Vagina (tissue), 2 donors: ENCODE data around the gene HOXA5. TPM values are rescaled to one million over a fixed set of nuclear protein-coding genes. Genes with fewer than 3 reads are reported as not detected.

Source experiments
- DNase-seq, 2 donors: peaks; one replicate each; pipeline ENCODE4 v3.0.0-alpha.2; 2017; ENCODE audit errors: extremely low spot score in 2 of 2
- H3K27ac ChIP-seq: fragments of 200-600 bp; sonication (generic); one replicate; pipeline ENCODE4 v1.5.1; 2019
- H3K27me3 ChIP-seq: fragments of 200-600 bp; sonication (generic); one replicate; pipeline ENCODE4 v1.5.1; 2019
- H3K36me3 ChIP-seq, 2 donors: fragments of 200-600 bp; sonication (generic); one replicate each; pipeline ENCODE4 v1.5.1; 2017 to 2019
- H3K4me1 ChIP-seq: fragments of 200-600 bp; sonication (generic); one replicate; pipeline ENCODE4 v1.5.1; 2019
- H3K4me3 ChIP-seq, 2 donors: fragments of 200-600 bp; sonication (generic); 1 replicate in 1 of 2; 2 replicates in 1 of 2; pipeline ENCODE4 v1.5.1; 2016 to 2019
- H3K9me3 ChIP-seq: fragments of 200-600 bp; sonication (generic); one replicate; pipeline ENCODE4 v1.5.1; 2019
- POLR2A ChIP-seq, 2 donors: fragments of 450-650 bp; IDR thresholded peaks; one replicate each; pipeline ENCODE4 v1.6.1; 2017; ENCODE audit warnings: antibody characterized with exemption in 2 of 2, mild to moderate bottlenecking in 2 of 2, moderate library complexity in 2 of 2
- POLR2AphosphoS5 ChIP-seq, 2 donors: sonication (generic); formaldehyde crosslinking; IDR thresholded peaks; one replicate each; pipeline ENCODE4 v1.9.0; 2017; ENCODE audit warnings: antibody characterized with exemption in 2 of 2, mild to moderate bottlenecking in 2 of 2, low read depth in 1 of 2; ENCODE audit not compliant: insufficient read depth in 1 of 2
- intact Hi-C: fragments of 100-400 bp; cut with DNase I; formaldehyde crosslinking; loops from one replicate; pipeline ENCODE4 v1.15.1; 2023
- total RNA-seq: library from RNA; depleted of rRNA; stranded (reverse); fragments of >200 nt; gene quantifications from one replicate; pipeline ENCODE4 v1.2.3, GENCODE V29; 2016
- TF ChIP-seq, protein P1 (sequence below), 3 experiments: fragments of 450-650 bp in 2 of 3; fragments of 200-600 bp in 1 of 3; sonication (generic) in 1 of 3; IDR thresholded peaks; one replicate each; pipeline ENCODE4 v1.5.1; 2017 to 2019; ENCODE audit warnings: antibody characterized with exemption in 3 of 3, mild to moderate bottlenecking in 2 of 3, moderate library complexity in 2 of 3

The HOXA5 gene
- total RNA-seq, 1 donor from 2014 or later, result 6.1 TPM

DNA sequence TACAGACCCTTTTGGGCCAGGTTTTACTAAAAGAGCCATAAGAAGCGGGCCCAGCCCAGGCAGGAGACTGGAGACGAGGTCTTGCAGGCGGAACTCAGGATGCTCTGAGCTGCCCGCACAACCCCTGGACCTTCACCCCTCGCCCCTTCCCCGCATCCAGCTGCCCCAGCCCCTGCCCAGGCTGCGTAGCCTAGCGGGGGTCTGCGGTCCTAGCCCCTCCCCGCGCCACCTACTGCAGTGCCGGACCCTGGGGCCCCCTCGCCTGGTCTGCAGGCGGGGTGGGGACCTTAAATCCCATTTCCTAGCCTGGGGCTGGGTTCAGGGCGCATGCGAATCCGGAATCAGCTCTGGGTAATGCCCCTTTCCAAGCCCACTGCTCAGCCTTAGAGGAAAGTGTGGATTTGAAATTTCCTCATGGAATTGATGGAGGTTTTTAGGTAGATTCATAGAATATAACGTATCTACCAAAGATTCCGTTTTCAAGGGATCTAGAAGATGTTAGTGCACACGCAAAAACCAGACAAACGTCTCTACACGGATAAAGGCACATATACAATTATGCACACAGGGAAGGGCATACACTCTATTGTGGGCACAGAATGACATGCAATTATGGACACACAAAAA lies 9.4 kb upstream of the HOXA5 start:
- no peak for DNase-seq
- TF ChIP-seq POLR2AphosphoS5 (IDR thresholded peaks at IDR 0.05; ENCODE audit: insufficient read depth in 1 of 2, low read depth in 1 of 2), result no peak
- TF ChIP-seq, protein P1, sequence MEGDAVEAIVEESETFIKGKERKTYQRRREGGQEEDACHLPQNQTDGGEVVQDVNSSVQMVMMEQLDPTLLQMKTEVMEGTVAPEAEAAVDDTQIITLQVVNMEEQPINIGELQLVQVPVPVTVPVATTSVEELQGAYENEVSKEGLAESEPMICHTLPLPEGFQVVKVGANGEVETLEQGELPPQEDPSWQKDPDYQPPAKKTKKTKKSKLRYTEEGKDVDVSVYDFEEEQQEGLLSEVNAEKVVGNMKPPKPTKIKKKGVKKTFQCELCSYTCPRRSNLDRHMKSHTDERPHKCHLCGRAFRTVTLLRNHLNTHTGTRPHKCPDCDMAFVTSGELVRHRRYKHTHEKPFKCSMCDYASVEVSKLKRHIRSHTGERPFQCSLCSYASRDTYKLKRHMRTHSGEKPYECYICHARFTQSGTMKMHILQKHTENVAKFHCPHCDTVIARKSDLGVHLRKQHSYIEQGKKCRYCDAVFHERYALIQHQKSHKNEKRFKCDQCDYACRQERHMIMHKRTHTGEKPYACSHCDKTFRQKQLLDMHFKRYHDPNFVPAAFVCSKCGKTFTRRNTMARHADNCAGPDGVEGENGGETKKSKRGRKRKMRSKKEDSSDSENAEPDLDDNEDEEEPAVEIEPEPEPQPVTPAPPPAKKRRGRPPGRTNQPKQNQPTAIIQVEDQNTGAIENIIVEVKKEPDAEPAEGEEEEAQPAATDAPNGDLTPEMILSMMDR (IDR thresholded peaks at IDR 0.05), result no peak
- TF ChIP-seq POLR2A (IDR thresholded peaks at IDR 0.05), result no peak
- no peaks in the 10 kb centered on the region for H3K9me3 ChIP-seq
- H3K27me3 ChIP-seq, result no peaks in the 10 kb centered on the region
- H3K27ac ChIP-seq, result peak overlapping the region; percentile 84
- intact Hi-C loops, result loop anchor here (10.0 kb wide), 1 partner anchor 948 kb away; the partner anchor contains the start of genes CBX3 and HNRNPA2B1
- H3K36me3 ChIP-seq, result no peaks in the 10 kb centered on the region
- H3K4me3 ChIP-seq, result peak overlapping the region; percentile 49 to 57
- H3K4me1 ChIP-seq, result peaks cover 67% of the 10 kb centered on the region

DNA sequence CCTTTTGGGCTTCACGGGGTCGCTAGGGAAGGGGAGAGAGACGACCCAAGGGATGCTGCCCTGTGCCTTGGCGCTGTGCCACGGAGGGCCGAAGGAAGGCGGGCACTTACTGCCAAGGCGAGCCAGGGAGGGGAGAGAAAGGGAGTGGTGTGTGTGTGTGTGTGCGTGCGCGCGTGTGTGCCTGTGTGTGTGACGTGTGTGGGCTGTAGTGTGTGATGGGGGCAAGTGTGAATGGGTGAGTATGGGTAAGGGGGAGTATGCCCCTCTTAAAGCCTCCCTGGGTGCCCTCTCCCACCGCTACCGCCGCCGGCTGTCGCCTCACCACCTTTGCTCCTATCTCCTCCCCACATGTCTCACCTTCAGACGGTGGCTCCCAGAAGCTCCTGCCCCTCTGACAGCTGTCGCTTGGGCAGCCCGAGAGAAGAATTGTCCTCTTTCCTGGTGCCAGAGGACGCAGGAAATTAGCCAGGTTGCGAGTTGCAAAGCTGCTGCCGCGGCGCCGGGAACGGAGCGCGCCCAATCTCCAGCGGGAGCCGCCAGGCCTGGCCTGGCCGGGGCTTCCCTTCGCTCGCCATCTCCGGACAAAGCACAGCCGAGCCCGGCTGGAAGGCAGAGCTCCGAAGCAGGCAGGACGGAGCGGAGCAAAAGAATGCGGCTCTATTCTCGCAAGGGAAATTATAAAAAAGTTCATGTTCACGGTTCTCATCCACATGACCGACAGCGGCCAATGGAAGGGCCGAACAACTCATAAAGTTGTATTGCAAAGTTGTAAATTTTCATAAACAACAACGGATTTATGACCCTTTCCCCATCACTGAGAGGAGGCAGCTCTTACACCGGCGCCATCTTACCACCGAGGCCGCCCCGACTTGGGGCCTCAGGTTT lies 8.7 kb upstream of the HOXA5 start, which contains the start of gene HOXA3:
HOXA3 (minus strand) TSS at position 653 of the 885 bp plus-strand sequence. CDS start 41,943 bp downstream, outside the sequence.
- H3K36me3 ChIP-seq, result no peaks in the 10 kb centered on the region
- DNase-seq, result no peak
- no peaks in the 10 kb centered on the region for H3K9me3 ChIP-seq
- H3K27ac ChIP-seq, result peak within 1 kb of the TSS; percentile 84
- TF ChIP-seq POLR2A (IDR thresholded peaks at IDR 0.05), result no peak
- TF ChIP-seq, protein P1 (IDR thresholded peaks at IDR 0.05), result no peak
- TF ChIP-seq POLR2AphosphoS5 (IDR thresholded peaks at IDR 0.05; ENCODE audit: insufficient read depth in 1 of 2, low read depth in 1 of 2), result peak; percentile 69 to 79
- intact Hi-C loops, result loop anchor here (10.0 kb wide), 1 partner anchor 947 kb away; the partner anchor contains the start of genes CBX3 and HNRNPA2B1
- H3K4me1 ChIP-seq, result peaks cover 73% of the 10 kb centered on the region
- H3K4me3 ChIP-seq, result peak within 1 kb of the TSS; percentile 49 to 57
- no peaks in the 10 kb centered on the region for H3K27me3 ChIP-seq

DNA sequence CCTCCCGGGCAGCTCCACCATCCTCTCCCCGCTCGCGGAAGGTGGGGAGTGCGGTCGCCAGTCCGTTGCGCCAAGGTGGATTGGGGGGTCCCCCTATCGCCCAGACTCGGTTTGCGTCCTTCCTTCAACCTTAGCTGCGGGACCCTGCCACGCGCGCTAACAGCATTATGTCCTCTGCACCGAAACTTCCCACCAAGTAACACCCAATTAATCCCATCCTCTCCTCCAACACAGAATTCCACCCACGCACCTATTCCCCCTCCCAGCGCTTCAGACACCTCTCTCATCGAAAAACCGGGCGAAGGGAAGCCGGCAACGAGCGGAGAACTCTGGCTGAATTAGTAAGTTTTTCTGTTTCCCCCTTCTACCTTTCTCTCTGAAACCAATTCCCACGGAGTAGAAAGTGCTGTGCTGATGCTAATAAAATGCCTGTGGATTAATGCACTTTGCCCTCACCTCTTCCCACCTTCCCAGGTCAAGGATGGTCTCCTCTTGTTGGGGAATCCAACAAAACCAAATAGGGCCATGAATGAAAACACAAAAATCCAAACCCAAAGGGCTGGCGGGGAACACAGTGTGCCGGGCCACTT lies 8.0 kb upstream of the HOXA5 start:
- Histone ChIP-seq H3K4me1 (peaks cover 68% of the 10 kb centered on the region), H3K36me3 (no peaks in the 10 kb centered on the region), H3K4me3 (peak overlapping the region; percentile 49 to 57), H3K27ac (peak overlapping the region; percentile 84), H3K27me3 (no peaks in the 10 kb centered on the region), H3K9me3 (no peaks in the 10 kb centered on the region)
- no peak for TF ChIP-seq POLR2A (IDR thresholded peaks at IDR 0.05)
- TF ChIP-seq, protein P1 (IDR thresholded peaks at IDR 0.05), result no peak
- DNase-seq, result peak in 1 of 2 donors; percentile 86
- intact Hi-C loops, result loop anchor here (10.0 kb wide), 1 partner anchor 947 kb away; the partner anchor contains the start of genes CBX3 and HNRNPA2B1

DNA sequence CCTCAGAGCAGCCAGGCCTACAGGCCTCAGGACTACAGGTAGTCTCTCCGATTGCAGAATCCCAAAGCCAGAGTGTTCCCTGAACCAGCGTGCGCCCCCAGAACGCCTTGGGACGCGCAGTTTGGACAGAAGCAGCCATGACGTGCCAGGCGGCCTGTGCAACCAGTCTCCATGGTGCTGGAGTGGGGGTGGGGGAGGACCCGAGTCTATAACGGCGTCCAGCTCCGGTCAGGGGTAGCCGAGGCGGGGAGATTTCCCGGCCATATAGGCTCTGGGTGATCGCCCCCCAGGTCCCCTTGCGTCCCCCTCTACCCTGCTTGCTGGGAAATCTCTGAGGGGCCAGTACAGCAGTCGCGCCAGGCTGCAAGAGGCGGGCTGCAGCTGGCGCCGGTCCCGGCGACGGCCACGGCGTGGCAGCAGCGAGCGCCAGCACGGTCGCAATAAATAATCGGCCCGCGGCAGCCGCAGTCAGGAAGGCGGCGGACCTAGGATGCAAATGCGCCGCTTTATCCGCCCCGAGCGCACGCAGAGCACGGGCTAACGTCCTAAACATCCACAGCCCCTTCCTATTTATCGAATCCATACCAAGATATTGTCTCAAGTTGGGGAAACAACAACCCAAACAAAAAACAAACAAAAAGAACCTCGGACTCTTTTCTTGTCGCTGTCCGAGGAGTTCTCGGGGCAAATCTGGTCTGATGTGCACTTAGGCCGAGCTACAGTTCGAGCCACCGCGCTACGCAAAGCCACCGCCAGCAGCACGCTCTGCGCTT lies 7.3 kb upstream of the HOXA5 start:
- Histone ChIP-seq H3K27ac (peak overlapping the region; percentile 84), H3K4me1 (peaks cover 63% of the 10 kb centered on the region), H3K27me3 (no peaks in the 10 kb centered on the region), H3K4me3 (peak overlapping the region; percentile 49 to 57), H3K9me3 (no peaks in the 10 kb centered on the region), H3K36me3 (no peaks in the 10 kb centered on the region)
- DNase-seq, result peak in 1 of 2 donors; percentile 86
- TF ChIP-seq POLR2A (IDR thresholded peaks at IDR 0.05), result peak in 1 of 2 donors; percentile 37
- peak; percentile 61 to 87 for TF ChIP-seq POLR2AphosphoS5 (IDR thresholded peaks at IDR 0.05; ENCODE audit: insufficient read depth in 1 of 2, low read depth in 1 of 2)
- TF ChIP-seq, protein P1 (IDR thresholded peaks at IDR 0.05), result peak in 2 of 3 experiments; percentile 12 to 81
- intact Hi-C loops, result loop anchor here (10.0 kb wide), 1 partner anchor 946 kb away; the partner anchor contains the start of genes CBX3 and HNRNPA2B1
